Testis (tissue), 2 donors: ENCODE results near the gene C12orf75.

Source experiments
- CTCF ChIP-seq, 3 experiments: fragments of 450-650 bp in 2 of 3; fragments of 200-600 bp in 1 of 3; sonication (generic) in 1 of 3; IDR thresholded peaks; one replicate each; pipeline ENCODE4 v1.5.1; 2016 to 2019; ENCODE audit warnings: antibody characterized with exemption in 3 of 3, mild to moderate bottlenecking in 2 of 3, moderate library complexity in 1 of 3
- POLR2A ChIP-seq: fragments of 450-650 bp; IDR thresholded peaks from one replicate; pipeline ENCODE4 v1.6.1; 2017; ENCODE audit warnings: antibody characterized with exemption, mild to moderate bottlenecking, moderate library complexity

- TF ChIP-seq CTCF (IDR thresholded peaks at IDR 0.05) (no peak), POLR2A (no peak)
Observed at GRCh38 chr12:105280966-105281693, 49.4 kb upstream of the C12orf75 start.
